SK-N-MC (cell line): ENCODE measurements around the gene MGAT5B.

Experiments
- EZH2 ChIP-seq: fragments of 200-600 bp; sonication (generic); IDR thresholded peaks from one replicate; pipeline ENCODE4 v1.6.1; 2017; ENCODE audit warnings: antibody characterized with exemption
- FOXP2 ChIP-seq: optimal IDR thresholded peaks from 2 replicates; pipeline ENCODE3; 2011; ENCODE audit warnings: mild to moderate bottlenecking, moderate library complexity; ENCODE audit not compliant: insufficient read depth; ENCODE audit errors: extremely low read length, control extremely low read depth

DNA sequence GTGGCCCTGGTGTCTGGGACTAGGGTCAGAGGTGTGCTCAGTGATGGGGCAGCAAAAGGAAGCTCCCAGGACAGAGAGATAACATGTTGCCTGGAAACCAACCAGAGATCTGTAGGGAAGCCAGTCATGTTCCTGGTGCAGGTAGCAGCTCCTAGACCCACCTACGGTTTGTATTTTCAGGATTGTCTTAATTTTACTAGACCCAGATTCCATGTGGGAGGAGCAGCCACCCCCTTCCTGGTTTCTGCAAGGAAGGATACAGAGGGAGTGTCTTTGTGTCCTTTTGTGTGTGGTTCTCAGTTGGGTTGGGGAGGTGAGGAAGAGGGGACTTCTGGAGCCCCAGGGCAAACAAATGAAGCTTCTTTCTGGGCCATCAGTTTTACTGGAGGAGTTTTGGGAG lies 53.9 kb downstream of the MGAT5B start:
- no peak for TF ChIP-seq FOXP2
- TF ChIP-seq EZH2 = no peak
